ENCODE measurements around the gene CEP63.

GRCh38 chr3:134600206-134600605, 114.3 kb downstream of the CEP63 start:
- TF ChIP-seq CTCF (IDR thresholded peaks at IDR 0.05) (no peak), POLR2A (IDR thresholded peaks at IDR 0.05) (no peak)

Data from breast epithelium (tissue), 3 donors.